CD14-positive monocyte (primary cell): ENCODE data around the gene RBPJL. TPM values are rescaled to one million over a fixed set of nuclear protein-coding genes. Genes with fewer than 3 reads are reported as not detected.

Experiments used
- DNase-seq, 3 donors: peaks; one replicate each; pipeline ENCODE4 v3.0.0-alpha.2; 2011 to 2022
- H2AFZ ChIP-seq: 2 replicates; pipeline ENCODE4 v1.6.0; 2012; ENCODE audit warnings: mild to moderate bottlenecking, low read depth, low read length, inconsistent platforms; ENCODE audit not compliant: insufficient read depth, poor library complexity, severe bottlenecking
- H3K27ac ChIP-seq, 2 donors: 1 replicate in 1 of 2; 2 replicates in 1 of 2; pipeline ENCODE4 v1.5.1; 2012 to 2013; ENCODE audit warnings: low read length in 2 of 2, control low read depth in 1 of 2, inconsistent platforms in 1 of 2, low read depth in 1 of 2, mild to moderate bottlenecking in 1 of 2
- H3K27me3 ChIP-seq, 2 donors: one replicate each; pipeline versions ENCODE4 v1.6.0 to v1.6.1; 2011 to 2013; ENCODE audit warnings: low read length in 2 of 2; ENCODE audit not compliant: control insufficient read depth in 2 of 2, insufficient read depth in 2 of 2
- H3K36me3 ChIP-seq, 2 donors: replicated peaks in 1 of 2; 1 replicate in 1 of 2; 2 replicates in 1 of 2; pipeline versions ENCODE4 v1.5.1 to v1.6.1; 2012 to 2013; ENCODE audit warnings: low read length in 2 of 2, control low read depth in 1 of 2, inconsistent platforms in 1 of 2, mild to moderate bottlenecking in 1 of 2; ENCODE audit not compliant: insufficient read depth in 2 of 2, control insufficient read depth in 1 of 2
- H3K4me1 ChIP-seq, 2 donors: 1 replicate in 1 of 2; 2 replicates in 1 of 2; pipeline versions ENCODE4 v1.5.1 to v1.6.1; 2012 to 2013; ENCODE audit warnings: low read length in 2 of 2, control low read depth in 1 of 2, inconsistent platforms in 1 of 2, mild to moderate bottlenecking in 1 of 2, moderate library complexity in 1 of 2; ENCODE audit not compliant: insufficient read depth in 2 of 2, control insufficient read depth in 1 of 2
- H3K4me2 ChIP-seq: replicated peaks from 2 replicates; pipeline ENCODE3; 2012; ENCODE audit warnings: low read length, moderate library complexity, mild to moderate bottlenecking; ENCODE audit not compliant: poor library complexity, severe bottlenecking; ENCODE audit errors: extremely low read depth
- H3K4me3 ChIP-seq, 3 experiments: fragments of 200-600 bp in 1 of 3; sonication (generic) in 1 of 3; replicated peaks in 1 of 3; 1 replicate in 2 of 3; 2 replicates in 1 of 3; pipeline ENCODE4 v1.5.1; 2011 to 2013; ENCODE audit warnings: low read length in 3 of 3, mild to moderate bottlenecking in 3 of 3, control low read depth in 2 of 3, low read depth in 2 of 3, inconsistent platforms in 1 of 3, moderate library complexity in 1 of 3
- H3K79me2 ChIP-seq: 2 replicates; pipeline ENCODE4 v1.6.0; 2012; ENCODE audit warnings: mild to moderate bottlenecking, control low read depth, inconsistent platforms, low read length, moderate library complexity; ENCODE audit not compliant: insufficient read depth
- H3K9ac ChIP-seq: 2 replicates; pipeline ENCODE4 v1.6.0; 2017; ENCODE audit warnings: low read length, mild to moderate bottlenecking; ENCODE audit not compliant: insufficient read depth, poor library complexity, severe bottlenecking
- H3K9me3 ChIP-seq, 2 donors: replicated peaks in 1 of 2; 1 replicate in 1 of 2; 2 replicates in 1 of 2; pipeline versions ENCODE4 v1.5.1 to v1.6.1; 2012 to 2013; ENCODE audit warnings: low read length in 2 of 2, control low read depth in 1 of 2; ENCODE audit not compliant: control insufficient read depth in 1 of 2, insufficient read depth in 1 of 2
- H4K20me1 ChIP-seq: 2 replicates; pipeline ENCODE4 v1.6.0; 2012; ENCODE audit warnings: mild to moderate bottlenecking, low read length, control low read depth, moderate library complexity; ENCODE audit not compliant: insufficient read depth
- H3K27ac Mint-ChIP-seq, 7 donors: one replicate each; pipeline ENCODE4 v1.8.0; 2020; ENCODE audit warnings: mild to moderate bottlenecking in 7 of 7, mixed read lengths in 7 of 7, moderate library complexity in 6 of 7, inconsistent platforms in 2 of 7
- H3K27me3 Mint-ChIP-seq, 3 donors: one replicate each; pipeline ENCODE4 v1.8.0; 2021 to 2022; ENCODE audit warnings: low read depth in 3 of 3, mild to moderate bottlenecking in 3 of 3, mixed read lengths in 3 of 3, moderate library complexity in 3 of 3, inconsistent platforms in 1 of 3
- H3K36me3 Mint-ChIP-seq, 2 donors: one replicate each; pipeline ENCODE4 v1.8.0; 2020; ENCODE audit warnings: mixed read lengths in 2 of 2, inconsistent platforms in 1 of 2, mild to moderate bottlenecking in 1 of 2
- H3K4me1 Mint-ChIP-seq: one replicate; pipeline ENCODE4 v1.8.0; 2020; ENCODE audit warnings: mild to moderate bottlenecking, mixed read lengths
- H3K4me3 Mint-ChIP-seq, 2 donors: one replicate each; pipeline ENCODE4 v1.8.0; 2020; ENCODE audit warnings: mild to moderate bottlenecking in 2 of 2, mixed read lengths in 2 of 2, moderate library complexity in 1 of 2
- H3K9me3 Mint-ChIP-seq, 7 donors: one replicate each; pipeline ENCODE4 v1.8.0; 2020 to 2022; ENCODE audit warnings: mixed read lengths in 7 of 7, mild to moderate bottlenecking in 6 of 7, moderate library complexity in 6 of 7, inconsistent platforms in 2 of 7
- WGBS: methylation state at CpG from one replicate; pipeline ENCODE4 v1.1.5; 2013; ENCODE audit warnings: missing lambda C conversion rate; ENCODE audit not compliant: insufficient coverage; 5-methylcytosine and 5-hydroxymethylcytosine counted together
- intact Hi-C, 2 donors: fragments of 100-400 bp; cut with micrococcal nuclease; formaldehyde crosslinking; loops; one replicate each; pipeline versions ENCODE4 v1.15.0 to v1.15.1; 2023
- polyA plus RNA-seq, 3 donors: library from polyadenylated mRNA; depleted of rRNA in 1 of 3; unstranded in 2 of 3; stranded (reverse) in 1 of 3; fragments of 300-500 nt in 2 of 3; fragments of >200 nt in 1 of 3; fragmentation: Illumina TruSeq in 2 of 3; gene quantifications; 1 replicate in 2 of 3; 2 replicates in 1 of 3; pipeline ENCODE4 v1.2.3, GENCODE V29; 2012 to 2021
- TF ChIP-seq, protein P1 (sequence below): fragments of 200-600 bp; IDR thresholded peaks from one replicate; pipeline ENCODE4 v1.8.0; 2022; ENCODE audit warnings: antibody characterized with exemption, mild to moderate bottlenecking

Gene RBPJL
- polyA plus RNA-seq, 3 donors: not detected

DNA sequence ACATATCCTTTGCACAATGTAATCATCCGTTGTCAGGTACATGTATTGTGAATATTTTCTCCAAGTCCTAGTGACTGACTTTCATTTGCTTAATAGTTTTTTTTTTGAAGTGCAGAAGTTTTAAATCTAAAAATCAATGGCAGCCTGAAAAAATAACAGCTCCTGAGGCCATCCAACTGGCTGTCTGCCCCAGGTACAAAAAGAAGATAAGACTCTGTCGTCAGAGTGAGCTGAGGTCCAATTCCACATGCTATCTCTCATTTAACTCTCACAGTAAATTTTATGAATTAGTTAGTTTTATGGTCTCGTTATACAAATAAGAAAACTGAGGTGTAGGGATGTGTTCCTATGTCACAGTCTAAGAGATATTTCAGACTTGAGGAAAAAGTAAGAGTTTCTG is 31.3 kb upstream of the RBPJL start:
- H3K9ac ChIP-seq: no peak overlapping the region
- no peak overlapping the region for H2AFZ ChIP-seq
- H3K27me3 ChIP-seq: peaks cover 4 to 10% of the 10 kb centered on the region in 2 donors
- H3K4me1 ChIP-seq: no peaks in the 10 kb centered on the region
- no peak overlapping the region for H3K27ac ChIP-seq
- intact Hi-C loops: no loop called here
- H3K27me3 Mint-ChIP-seq: peaks cover 3 to 30% (median 19%) of the 10 kb centered on the region in 3 donors
- H3K9me3 Mint-ChIP-seq: peaks cover 0 to 2% (median 0%) of the 10 kb centered on the region in 7 donors
- no peaks in the 10 kb centered on the region for H3K79me2 ChIP-seq
- WGBS: no CpG with 5 or more reads among the region's 3 CpGs
- no peaks in the 10 kb centered on the region for H4K20me1 ChIP-seq
- H3K4me1 Mint-ChIP-seq: peaks cover 3% of the 10 kb centered on the region
- no peaks in the 10 kb centered on the region for H3K36me3 ChIP-seq
- no peak for DNase-seq
- no peak overlapping the region for H3K27ac Mint-ChIP-seq
- H3K4me2 ChIP-seq: no peak overlapping the region
- H3K9me3 ChIP-seq: no peaks in the 10 kb centered on the region
- H3K4me3 ChIP-seq: no peak overlapping the region
- TF ChIP-seq, protein P1, sequence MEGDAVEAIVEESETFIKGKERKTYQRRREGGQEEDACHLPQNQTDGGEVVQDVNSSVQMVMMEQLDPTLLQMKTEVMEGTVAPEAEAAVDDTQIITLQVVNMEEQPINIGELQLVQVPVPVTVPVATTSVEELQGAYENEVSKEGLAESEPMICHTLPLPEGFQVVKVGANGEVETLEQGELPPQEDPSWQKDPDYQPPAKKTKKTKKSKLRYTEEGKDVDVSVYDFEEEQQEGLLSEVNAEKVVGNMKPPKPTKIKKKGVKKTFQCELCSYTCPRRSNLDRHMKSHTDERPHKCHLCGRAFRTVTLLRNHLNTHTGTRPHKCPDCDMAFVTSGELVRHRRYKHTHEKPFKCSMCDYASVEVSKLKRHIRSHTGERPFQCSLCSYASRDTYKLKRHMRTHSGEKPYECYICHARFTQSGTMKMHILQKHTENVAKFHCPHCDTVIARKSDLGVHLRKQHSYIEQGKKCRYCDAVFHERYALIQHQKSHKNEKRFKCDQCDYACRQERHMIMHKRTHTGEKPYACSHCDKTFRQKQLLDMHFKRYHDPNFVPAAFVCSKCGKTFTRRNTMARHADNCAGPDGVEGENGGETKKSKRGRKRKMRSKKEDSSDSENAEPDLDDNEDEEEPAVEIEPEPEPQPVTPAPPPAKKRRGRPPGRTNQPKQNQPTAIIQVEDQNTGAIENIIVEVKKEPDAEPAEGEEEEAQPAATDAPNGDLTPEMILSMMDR: no peak
- no peaks in the 10 kb centered on the region for H3K36me3 Mint-ChIP-seq
- no peak overlapping the region for H3K4me3 Mint-ChIP-seq

GRCh38 chr20:45279992-45280391 is 26.6 kb upstream of the RBPJL start:
- Histone ChIP-seq H3K27me3 (peaks cover 0 to 3% of the 10 kb centered on the region in 2 donors), H3K4me1 (peaks cover 0 to 9% of the 10 kb centered on the region in 2 donors), H3K9me3 (no peaks in the 10 kb centered on the region), H3K9ac (no peak overlapping the region), H4K20me1 (no peaks in the 10 kb centered on the region), H3K27ac (no peak overlapping the region), H3K79me2 (no peaks in the 10 kb centered on the region), H3K36me3 (no peaks in the 10 kb centered on the region), H3K4me2 (no peak overlapping the region), H2AFZ (no peak overlapping the region), H3K4me3 (no peak overlapping the region)
- H3K27ac Mint-ChIP-seq: no peak overlapping the region
- H3K4me1 Mint-ChIP-seq: peaks cover 11% of the 10 kb centered on the region
- H3K27me3 Mint-ChIP-seq: peaks cover 2 to 16% (median 11%) of the 10 kb centered on the region in 3 donors
- DNase-seq: no peak
- TF ChIP-seq, protein P1: no peak
- H3K9me3 Mint-ChIP-seq: peaks cover 0 to 2% (median 0%) of the 10 kb centered on the region in 7 donors
- H3K36me3 Mint-ChIP-seq: no peaks in the 10 kb centered on the region
- no peak overlapping the region for H3K4me3 Mint-ChIP-seq
- intact Hi-C loops: no loop called here
- WGBS: no CpG with 5 or more reads among the region's 1 CpG
